Ishikawa (cell line): ENCODE data around the gene BSPH1.

ENCODE experiments used
- EP300 ChIP-seq: IDR thresholded peaks from 2 replicates; pipeline ENCODE4 v1.6.1; 2012; ENCODE audit warnings: borderline replicate concordance
- MAX ChIP-seq: IDR thresholded peaks from 2 replicates; pipeline ENCODE4 v1.6.1; 2012
- ZBTB7A ChIP-seq: IDR thresholded peaks from 2 replicates; pipeline ENCODE4 v1.6.1; 2012; ENCODE audit warnings: low read depth

- TF ChIP-seq MAX (no peak), ZBTB7A (no peak), EP300 (no peak)
Observed at GRCh38 chr19:47991191-47991808, 670 bp downstream of the BSPH1 start.
